HCT116 (cell line): ENCODE data around the gene ORC4. TPM values are rescaled to one million over a fixed set of nuclear protein-coding genes. Genes with fewer than 3 reads are reported as not detected.

Experiments
- ATAC-seq: fragments of 200-7000 bp; cut with Tn5 transposase; 2 replicates; pipeline ENCODE4 v1.9.1; 2020; ENCODE audit warnings: mild to moderate bottlenecking, moderate library complexity
- BruUV-seq: library from RNA; stranded (reverse); fragments of 400-500 nt; replicated peaks from 2 replicates; lab custom pipeline; 2021; lab: Mats Ljungman, UMichigan
- CTCF ChIA-PET: fragments of 300-600 bp; sonication (Branson Sonifier 250); formaldehyde crosslinking; loops from one replicate; lab custom pipeline; 2021; ENCODE audit warnings: antibody characterized with exemption; lab: Charles Lee
- POLR2A ChIA-PET: fragments of 300-600, 350-600 bp; sonication (Branson Sonifier 250); formaldehyde crosslinking; loops from one replicate; lab custom pipeline; 2021; ENCODE audit warnings: antibody characterized with exemption; lab: Charles Lee
- RAD21 ChIA-PET, 2 experiments: fragments of 300-600 bp; sonication (Branson Sonifier 250); formaldehyde crosslinking; loops; one replicate each; lab custom pipeline; 2023; ENCODE audit warnings: low total read pairs in 2 of 2; ENCODE audit not compliant: uncharacterized antibody in 2 of 2, unreplicated experiment in 2 of 2, low non-redundant PET in 1 of 2; lab: Charles Lee
- DNase-seq: peaks from one replicate; pipeline ENCODE4 v3.0.0-alpha.2; 2010; ENCODE audit warnings: low read depth, low spot score
- H2AFZ ChIP-seq: fragments of 200-600 bp; shearing (Covaris generic), sonication (generic); 2 replicates; pipeline ENCODE4 v1.6.1; 2017; ENCODE audit warnings: low read depth, mixed run types, mixed read lengths, antibody characterized with exemption, low read length; ENCODE audit not compliant: poor library complexity, severe bottlenecking
- H3K27ac ChIP-seq: 2 replicates; pipeline ENCODE4 v1.5.1; 2012; ENCODE audit warnings: low read depth, low read length
- H3K27me3 ChIP-seq: fragments of 200-600 bp; sonication (generic); 2 replicates; pipeline ENCODE4 v1.6.1; 2016; ENCODE audit warnings: mixed run types, low read length, mixed read lengths; ENCODE audit not compliant: insufficient read depth
- H3K36me3 ChIP-seq, 2 experiments: fragments of 200-500 bp in 1 of 2; fragments of 200-600 bp in 1 of 2; sonication (Bioruptor generic) in 1 of 2; sonication (generic) in 1 of 2; 2 replicates each; pipeline versions ENCODE4 v1.5.1 to v1.6.1; 2014 to 2016; ENCODE audit warnings: low read length in 2 of 2, inconsistent platforms in 1 of 2, mixed read lengths in 1 of 2, mixed run types in 1 of 2; ENCODE audit not compliant: insufficient read depth in 2 of 2, control insufficient read depth in 1 of 2
- H3K4me1 ChIP-seq, 2 experiments: fragments of 200-600 bp in 1 of 2; sonication (generic) in 1 of 2; 2 replicates each; pipeline versions ENCODE4 v1.5.1 to v1.6.1; 2012 to 2017; ENCODE audit warnings: low read length in 2 of 2, inconsistent platforms in 1 of 2, mild to moderate bottlenecking in 1 of 2, mixed read lengths in 1 of 2, mixed run types in 1 of 2, moderate library complexity in 1 of 2; ENCODE audit not compliant: insufficient read depth in 2 of 2, control insufficient read depth in 1 of 2
- H3K4me2 ChIP-seq: fragments of 200-600 bp; sonication (generic); 2 replicates; pipeline ENCODE4 v1.6.1; 2017; ENCODE audit warnings: mixed run types, low read length, mixed read lengths
- H3K4me3 ChIP-seq, 2 experiments: fragments of 200-600 bp in 1 of 2; sonication (generic) in 1 of 2; replicated peaks in 1 of 2; 2 replicates each; pipeline ENCODE4 v1.5.1; 2011 to 2016; ENCODE audit warnings: low read length in 2 of 2, control low read depth in 1 of 2, low read depth in 1 of 2, mild to moderate bottlenecking in 1 of 2, mixed read lengths in 1 of 2, mixed run types in 1 of 2
- H3K79me2 ChIP-seq: fragments of 200-600 bp; sonication (generic); 2 replicates; pipeline ENCODE4 v1.6.1; 2017; ENCODE audit warnings: mild to moderate bottlenecking, mixed run types, low read length, moderate library complexity, mixed read lengths; ENCODE audit not compliant: insufficient read depth
- H3K9ac ChIP-seq: fragments of 200-600 bp; sonication (generic); 2 replicates; pipeline ENCODE4 v1.6.1; 2016; ENCODE audit warnings: low read length, mixed read lengths
- H3K9me2 ChIP-seq: fragments of 200-600 bp; sonication (generic), shearing (Covaris generic); 2 replicates; pipeline ENCODE4 v1.6.1; 2017; ENCODE audit warnings: mixed run types, mild to moderate bottlenecking, moderate library complexity; ENCODE audit not compliant: insufficient read depth
- H3K9me3 ChIP-seq, 2 experiments: fragments of 200-500 bp in 1 of 2; fragments of 200-600 bp in 1 of 2; sonication (Bioruptor generic) in 1 of 2; sonication (generic) in 1 of 2; 2 replicates each; pipeline ENCODE4 v1.6.1; 2014 to 2017; ENCODE audit warnings: low read length in 2 of 2, mixed read lengths in 2 of 2, inconsistent platforms in 1 of 2, low read depth in 1 of 2, mild to moderate bottlenecking in 1 of 2, mixed run types in 1 of 2, moderate library complexity in 1 of 2; ENCODE audit not compliant: control insufficient read depth in 1 of 2, insufficient read depth in 1 of 2
- H4K20me1 ChIP-seq: fragments of 200-600 bp; sonication (generic), shearing (Covaris generic); 2 replicates; pipeline ENCODE4 v1.6.1; 2017; ENCODE audit warnings: mixed run types, mild to moderate bottlenecking, moderate library complexity; ENCODE audit not compliant: insufficient read depth
- ATF3 ChIP-seq: IDR thresholded peaks from 2 replicates; pipeline ENCODE4 v1.6.1; 2012
- CBX3 ChIP-seq: IDR thresholded peaks from 2 replicates; pipeline ENCODE4 v1.6.1; 2012; ENCODE audit warnings: low read depth
- CTCF ChIP-seq, 3 experiments: fragments of 200-600 bp in 1 of 3; sonication (generic) in 1 of 3; IDR thresholded peaks in 2 of 3; conservative IDR thresholded peaks in 1 of 3; 2 replicates each; pipeline ENCODE4 v1.5.1; 2012 to 2017; ENCODE audit warnings: low read depth in 2 of 3, low read length in 2 of 3, antibody characterized with exemption in 1 of 3, borderline replicate concordance in 1 of 3, control low read depth in 1 of 3, mild to moderate bottlenecking in 1 of 3, mixed read lengths in 1 of 3, mixed run types in 1 of 3, moderate library complexity in 1 of 3; ENCODE audit not compliant: insufficient read depth in 1 of 3
- EZH2 ChIP-seq: fragments of 200-600 bp; sonication (generic); IDR thresholded peaks from 2 replicates; pipeline ENCODE4 v1.6.1; 2017; ENCODE audit warnings: antibody characterized with exemption, mixed run types
- EZH2phosphoT487 ChIP-seq: fragments of 200-600 bp; IDR thresholded peaks from 2 replicates; pipeline ENCODE4 v1.6.1; 2018; ENCODE audit warnings: antibody characterized with exemption, borderline replicate concordance
- JUND ChIP-seq: IDR thresholded peaks from 2 replicates; pipeline ENCODE4 v1.6.1; 2012
- POLR2A ChIP-seq: IDR thresholded peaks from 2 replicates; pipeline ENCODE4 v1.7.0; 2011; ENCODE audit warnings: borderline replicate concordance; ENCODE audit not compliant: insufficient read depth, insufficient read length; ENCODE audit errors: extremely low read depth
- RAD21 ChIP-seq: IDR thresholded peaks from 2 replicates; pipeline ENCODE4 v1.6.1; 2012; ENCODE audit warnings: low read depth, mild to moderate bottlenecking
- REST ChIP-seq: IDR thresholded peaks from 2 replicates; pipeline ENCODE4 v1.6.1; 2012; ENCODE audit warnings: low read depth
- SP1 ChIP-seq: IDR thresholded peaks from 2 replicates; pipeline ENCODE4 v1.6.1; 2012; ENCODE audit warnings: low read depth
- SRF ChIP-seq: IDR thresholded peaks from 2 replicates; pipeline ENCODE4 v1.6.1; 2012; ENCODE audit warnings: low read depth
- TCF7L2 ChIP-seq: IDR thresholded peaks from 2 replicates; pipeline ENCODE4 v1.7.0; 2011; ENCODE audit warnings: borderline replicate concordance, inconsistent platforms; ENCODE audit not compliant: insufficient read depth, insufficient read length; ENCODE audit errors: extremely low read depth
- ZNF274 ChIP-seq: fragments of 200-500 bp; sonication (Bioruptor generic); IDR thresholded peaks from 2 replicates; pipeline ENCODE4 v1.6.1; 2014; ENCODE audit warnings: mild to moderate bottlenecking, low read depth, low read length, inconsistent platforms
- intact Hi-C: fragments of 100-400 bp; cut with micrococcal nuclease; formaldehyde crosslinking; loops from 2 replicates; pipeline ENCODE4 v1.10.0; 2022
- total RNA-seq: library from RNA; stranded (reverse); gene quantifications from one replicate; pipeline ENCODE4 v1.2.1, GENCODE V29; 2021; ENCODE audit not compliant: unreplicated experiment

The ORC4 gene
- total RNA-seq, 1 experiment from 2014 or later: 51.0 TPM

- DNase-seq: no peak
- H3K4me2 ChIP-seq: no peak overlapping the region
- BruUV-seq: no TSS peak
- no peaks in the 10 kb centered on the region for H3K27me3 ChIP-seq
- H3K27ac ChIP-seq: no peak overlapping the region
- no peaks in the 10 kb centered on the region for H3K9me2 ChIP-seq
- 0 out of 2 replicates have a peak, but pooled peaks cover 3% of the 10 kb centered on the region for H4K20me1 ChIP-seq
- H3K9me3 ChIP-seq: no peaks in the 10 kb centered on the region
- H3K4me3 ChIP-seq: no peak overlapping the region
- H3K9ac ChIP-seq: no peak overlapping the region
- CTCF ChIA-PET: no interaction called here
- TF ChIP-seq CBX3 (no peak), SP1 (no peak), JUND (no peak), POLR2A (no peak), ZNF274 (no peak), REST (no peak), CTCF (IDR thresholded peaks at IDR 0.05 in 2 of 3, conservative IDR thresholded peaks at IDR 0.05 in 1 of 3; ENCODE audit: borderline replicate concordance in 1 of 3, insufficient read depth in 1 of 3, low read depth in 2 of 3, low read length in 2 of 3) (no peak), RAD21 (no peak), EZH2phosphoT487 (no peak), ATF3 (no peak), TCF7L2 (no peak), SRF (no peak), EZH2 (no peak)
- H2AFZ ChIP-seq: no peak overlapping the region
- intact Hi-C loops: no loop called here
- POLR2A ChIA-PET: no interaction called here
- H3K79me2 ChIP-seq: no peaks in the 10 kb centered on the region; the same call in 1 of the 2 replicates
- H3K4me1 ChIP-seq: no peaks in the 10 kb centered on the region
- RAD21 ChIA-PET: no interaction called here
- no peak for ATAC-seq
- no peaks in the 10 kb centered on the region for H3K36me3 ChIP-seq
These were observed 28.1 kb upstream of the ORC4 start for GRCh38 chr2:148048475-148049221.
